Neural progenitor cell (in vitro differentiated cells): ENCODE results near the gene SAG. TPM values are rescaled to one million over a fixed set of nuclear protein-coding genes. Genes with fewer than 3 reads are reported as not detected.

Experiments used
- DNase-seq: peaks from one replicate; pipeline ENCODE4 v3.0.0-alpha.2; 2016; ENCODE audit warnings: low spot score
- H2AFZ ChIP-seq: fragments of 200-600 bp; sonication (generic); replicated peaks from 2 replicates; pipeline ENCODE4 v1.6.1; 2016; ENCODE audit warnings: antibody characterized with exemption
- H3F3A ChIP-seq: fragments of 200-600 bp; sonication (generic); 2 replicates; pipeline ENCODE4 v1.6.1; 2016; ENCODE audit warnings: antibody characterized with exemption, low read depth
- H3K27ac ChIP-seq: fragments of 200-600 bp; sonication (generic); 2 replicates; pipeline ENCODE4 v1.5.1; 2016; ENCODE audit warnings: mild to moderate bottlenecking
- H3K27me3 ChIP-seq: fragments of 200-600 bp; sonication (generic); 2 replicates; pipeline ENCODE4 v1.6.1; 2016; ENCODE audit warnings: mild to moderate bottlenecking, moderate library complexity
- H3K36me3 ChIP-seq: fragments of 200-600 bp; sonication (generic); 2 replicates; pipeline ENCODE4 v1.5.1; 2016
- H3K4me1 ChIP-seq: fragments of 200-600 bp; sonication (generic); 2 replicates; pipeline ENCODE4 v1.6.1; 2016; ENCODE audit warnings: mixed run types
- H3K4me2 ChIP-seq: fragments of 200-600 bp; sonication (generic); 2 replicates; pipeline ENCODE4 v1.6.1; 2016
- H3K4me3 ChIP-seq: fragments of 200-600 bp; sonication (generic); 2 replicates; pipeline ENCODE4 v1.5.1; 2016
- H3K79me2 ChIP-seq: fragments of 200-600 bp; sonication (generic); 2 replicates; pipeline ENCODE4 v1.6.1; 2016; ENCODE audit warnings: low read depth
- H3K9ac ChIP-seq: fragments of 200-600 bp; sonication (generic); 2 replicates; pipeline ENCODE4 v1.6.1; 2016
- H3K9me3 ChIP-seq: fragments of 200-600 bp; sonication (generic); 2 replicates; pipeline ENCODE4 v1.5.1; 2016; ENCODE audit warnings: low read depth
- H4K20me1 ChIP-seq: fragments of 200-600 bp; sonication (generic); 2 replicates; pipeline ENCODE4 v1.6.1; 2016; ENCODE audit warnings: low read depth
- H3K27ac Mint-ChIP-seq: 3 replicates; pipeline ENCODE4 v1.8.0; 2021; ENCODE audit warnings: mixed read lengths
- H3K27me3 Mint-ChIP-seq: 2 replicates; pipeline ENCODE4 v1.8.0; 2022; ENCODE audit warnings: low read depth, mild to moderate bottlenecking, inconsistent platforms, moderate library complexity, mixed read lengths; ENCODE audit not compliant: insufficient read depth
- H3K36me3 Mint-ChIP-seq: 3 replicates; pipeline ENCODE4 v1.8.0; 2021; ENCODE audit warnings: mixed read lengths
- H3K4me1 Mint-ChIP-seq: 3 replicates; pipeline ENCODE4 v1.8.0; 2021; ENCODE audit warnings: mixed read lengths
- H3K4me3 Mint-ChIP-seq: 3 replicates; pipeline ENCODE4 v1.8.0; 2021; ENCODE audit warnings: mild to moderate bottlenecking, moderate library complexity, mixed read lengths
- H3K9me3 Mint-ChIP-seq: 3 replicates; pipeline ENCODE4 v1.8.0; 2020; ENCODE audit warnings: mixed read lengths
- EZH2 ChIP-seq: fragments of 200-600 bp; sonication (generic); IDR thresholded peaks from 2 replicates; pipeline ENCODE4 v1.6.1; 2017; ENCODE audit warnings: antibody characterized with exemption, mild to moderate bottlenecking, moderate library complexity
- EZH2phosphoT487 ChIP-seq: fragments of 200-600 bp; sonication (generic); IDR thresholded peaks from 2 replicates; pipeline ENCODE4 v1.6.1; 2017; ENCODE audit warnings: antibody characterized with exemption
- total RNA-seq: library from RNA; depleted of rRNA; stranded (reverse); fragments of >200 nt; gene quantifications from 2 replicates; pipeline ENCODE4 v1.2.3, GENCODE V29; 2015; ENCODE audit warnings: low replicate concordance
- TF ChIP-seq, protein P1 (sequence below): fragments of 200-600 bp; sonication (generic); IDR thresholded peaks from 2 replicates; pipeline ENCODE4 v1.5.1; 2017; ENCODE audit warnings: antibody characterized with exemption, mild to moderate bottlenecking

The SAG gene
- total RNA-seq, 1 donor from 2014 or later = not detected

DNA sequence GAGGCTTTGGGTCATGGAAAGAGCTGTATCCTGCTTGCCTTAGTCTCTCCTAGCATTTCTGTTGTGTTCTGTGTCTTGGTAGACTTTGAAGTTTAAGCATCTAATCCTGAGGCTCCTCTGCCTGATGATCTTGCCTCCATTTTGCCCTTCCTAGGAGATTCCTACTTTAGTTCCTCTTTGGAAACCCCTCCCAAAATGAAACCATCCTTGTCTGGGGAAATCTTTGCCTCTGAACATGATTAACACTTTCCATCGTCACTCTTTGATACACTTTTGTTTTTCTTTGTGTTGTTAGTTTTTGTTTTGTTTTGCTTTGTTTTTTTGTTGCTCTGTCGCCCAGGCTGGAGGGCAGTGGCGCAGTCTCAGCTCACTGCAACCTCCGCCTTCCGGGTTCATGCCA is 47.0 kb upstream of the SAG start:
- Mint-ChIP-seq H3K4me3 (no peak overlapping the region), H3K27me3 (no peaks in the 10 kb centered on the region), H3K9me3 (no peaks in the 10 kb centered on the region), H3K4me1 (no peaks in the 10 kb centered on the region), H3K36me3 (peaks cover 23% of the 10 kb centered on the region), H3K27ac (no peak overlapping the region)
- H3K4me2 ChIP-seq = no peak overlapping the region
- H4K20me1 ChIP-seq = no peaks in the 10 kb centered on the region
- peaks cover 4% of the 10 kb centered on the region for H3K79me2 ChIP-seq
- H3K4me3 ChIP-seq = no peak overlapping the region
- H3K27me3 ChIP-seq = no peaks in the 10 kb centered on the region
- H3K9ac ChIP-seq = no peak overlapping the region
- no peak for DNase-seq
- no peaks in the 10 kb centered on the region for H3F3A ChIP-seq
- no peak overlapping the region for H3K27ac ChIP-seq
- H3K9me3 ChIP-seq = no peaks in the 10 kb centered on the region
- no peak overlapping the region for H2AFZ ChIP-seq
- peaks cover under 1% of the 10 kb centered on the region for H3K36me3 ChIP-seq
- TF ChIP-seq EZH2phosphoT487 (no peak), EZH2 (no peak)
- TF ChIP-seq, protein P1, sequence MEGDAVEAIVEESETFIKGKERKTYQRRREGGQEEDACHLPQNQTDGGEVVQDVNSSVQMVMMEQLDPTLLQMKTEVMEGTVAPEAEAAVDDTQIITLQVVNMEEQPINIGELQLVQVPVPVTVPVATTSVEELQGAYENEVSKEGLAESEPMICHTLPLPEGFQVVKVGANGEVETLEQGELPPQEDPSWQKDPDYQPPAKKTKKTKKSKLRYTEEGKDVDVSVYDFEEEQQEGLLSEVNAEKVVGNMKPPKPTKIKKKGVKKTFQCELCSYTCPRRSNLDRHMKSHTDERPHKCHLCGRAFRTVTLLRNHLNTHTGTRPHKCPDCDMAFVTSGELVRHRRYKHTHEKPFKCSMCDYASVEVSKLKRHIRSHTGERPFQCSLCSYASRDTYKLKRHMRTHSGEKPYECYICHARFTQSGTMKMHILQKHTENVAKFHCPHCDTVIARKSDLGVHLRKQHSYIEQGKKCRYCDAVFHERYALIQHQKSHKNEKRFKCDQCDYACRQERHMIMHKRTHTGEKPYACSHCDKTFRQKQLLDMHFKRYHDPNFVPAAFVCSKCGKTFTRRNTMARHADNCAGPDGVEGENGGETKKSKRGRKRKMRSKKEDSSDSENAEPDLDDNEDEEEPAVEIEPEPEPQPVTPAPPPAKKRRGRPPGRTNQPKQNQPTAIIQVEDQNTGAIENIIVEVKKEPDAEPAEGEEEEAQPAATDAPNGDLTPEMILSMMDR = no peak
- H3K4me1 ChIP-seq = no peaks in the 10 kb centered on the region

DNA sequence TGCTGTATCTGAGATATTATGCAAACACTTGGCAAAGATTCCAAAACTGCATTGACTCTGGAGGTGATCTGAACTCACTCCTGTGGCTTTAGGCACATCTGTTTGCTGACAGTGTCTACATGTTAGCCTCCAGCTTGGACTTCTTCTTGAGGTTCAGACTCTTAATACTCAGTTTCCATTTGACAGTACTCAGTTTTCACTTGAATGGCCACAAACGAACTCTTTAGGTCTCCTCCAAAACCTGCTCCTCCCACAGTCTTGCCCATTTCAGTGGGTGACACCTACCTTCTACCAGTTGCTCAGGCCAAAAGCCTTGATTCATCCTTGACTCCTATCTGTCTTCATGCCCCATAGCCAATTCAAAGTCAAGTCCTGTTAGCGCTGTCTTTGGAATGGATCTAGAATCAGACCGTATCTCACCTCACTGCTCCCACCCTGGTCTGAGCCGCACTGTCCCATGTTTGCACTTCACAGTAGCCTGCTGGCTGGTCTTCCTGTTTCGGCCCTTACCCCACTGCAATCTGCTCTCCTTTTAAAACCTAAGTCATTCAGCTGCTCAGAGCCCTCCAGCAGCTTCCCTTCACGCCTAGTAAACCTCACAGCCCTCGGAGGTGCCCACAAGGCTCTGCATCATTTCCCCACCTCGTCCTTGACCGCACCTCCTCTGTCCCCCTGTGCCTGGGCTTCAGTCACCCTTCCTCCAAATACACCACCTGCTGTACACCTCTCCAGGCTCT is 45.6 kb upstream of the SAG start:
- H3K27me3 Mint-ChIP-seq = no peaks in the 10 kb centered on the region
- Histone ChIP-seq H3K27ac (no peak overlapping the region), H3K79me2 (no peaks in the 10 kb centered on the region), H3K4me3 (no peak overlapping the region), H3F3A (no peaks in the 10 kb centered on the region), H4K20me1 (no peaks in the 10 kb centered on the region), H2AFZ (no peak overlapping the region), H3K36me3 (peaks cover 8% of the 10 kb centered on the region), H3K9ac (no peak overlapping the region), H3K4me1 (no peaks in the 10 kb centered on the region), H3K9me3 (no peaks in the 10 kb centered on the region), H3K4me2 (no peak overlapping the region), H3K27me3 (no peaks in the 10 kb centered on the region)
- no peak for DNase-seq
- H3K9me3 Mint-ChIP-seq = no peaks in the 10 kb centered on the region
- peaks cover 28% of the 10 kb centered on the region for H3K36me3 Mint-ChIP-seq
- no peak overlapping the region for H3K4me3 Mint-ChIP-seq
- TF ChIP-seq EZH2phosphoT487 = no peak
- TF ChIP-seq EZH2 = no peak
- TF ChIP-seq, protein P1 = no peak
- H3K4me1 Mint-ChIP-seq = no peaks in the 10 kb centered on the region
- H3K27ac Mint-ChIP-seq = no peak overlapping the region

DNA sequence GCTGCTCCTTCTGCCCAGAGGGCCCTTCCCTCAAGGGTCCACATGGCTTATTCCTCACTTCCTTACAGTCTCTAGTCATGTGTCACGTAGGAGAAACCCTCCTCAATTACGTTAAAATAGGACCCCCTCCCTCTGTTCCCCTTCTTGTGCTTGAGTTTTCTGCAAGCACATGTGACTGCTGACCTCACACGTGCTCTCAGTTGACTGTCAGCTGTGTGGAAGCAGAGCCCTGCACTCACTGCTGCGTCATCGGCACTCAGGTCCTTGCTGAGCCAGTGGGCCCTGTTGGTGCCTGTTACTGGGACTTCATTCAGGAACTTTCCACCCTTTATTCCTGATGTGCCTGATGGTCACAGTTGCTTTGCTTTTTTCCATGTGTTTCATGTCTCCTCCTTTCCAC is 45.1 kb upstream of the SAG start:
- H3K4me2 ChIP-seq = no peak overlapping the region
- Mint-ChIP-seq H3K27ac (no peak overlapping the region), H3K36me3 (peaks cover 25% of the 10 kb centered on the region), H3K27me3 (no peaks in the 10 kb centered on the region), H3K4me1 (no peaks in the 10 kb centered on the region), H3K9me3 (no peaks in the 10 kb centered on the region), H3K4me3 (no peak overlapping the region)
- no peak overlapping the region for H2AFZ ChIP-seq
- TF ChIP-seq, protein P1 = no peak
- TF ChIP-seq EZH2phosphoT487 = no peak
- TF ChIP-seq EZH2 = no peak
- H3K36me3 ChIP-seq = peaks cover 8% of the 10 kb centered on the region
- no peak overlapping the region for H3K27ac ChIP-seq
- no peak overlapping the region for H3K4me3 ChIP-seq
- H3K79me2 ChIP-seq = no peaks in the 10 kb centered on the region
- H3K4me1 ChIP-seq = no peaks in the 10 kb centered on the region
- no peak for DNase-seq
- no peaks in the 10 kb centered on the region for H3K27me3 ChIP-seq
- no peaks in the 10 kb centered on the region for H3F3A ChIP-seq
- H4K20me1 ChIP-seq = no peaks in the 10 kb centered on the region
- no peaks in the 10 kb centered on the region for H3K9me3 ChIP-seq
- H3K9ac ChIP-seq = no peak overlapping the region
